OCI-LY7 (cell line): ENCODE results near the gene IQGAP3. TPM values are rescaled to one million over a fixed set of nuclear protein-coding genes. Genes with fewer than 3 reads are reported as not detected.

Experiments used
- BruUV-seq: library from RNA; stranded (reverse); fragments of 400-500 nt; replicated peaks from 2 replicates; lab custom pipeline; 2021; lab: Mats Ljungman, UMichigan
- CTCF ChIA-PET: fragments of 300-600 bp; sonication (Branson Sonifier 250); formaldehyde crosslinking; loops from one replicate; lab custom pipeline; 2022; ENCODE audit warnings: antibody characterized with exemption; ENCODE audit not compliant: unreplicated experiment; lab: Charles Lee
- POLR2A ChIA-PET: fragments of 300-600 bp; sonication (Branson Sonifier 250); formaldehyde crosslinking; loops from one replicate; lab custom pipeline; 2022; ENCODE audit warnings: antibody characterized with exemption; lab: Charles Lee
- DNase-seq: peaks from one replicate; pipeline ENCODE4 v3.0.0-alpha.2; 2015; ENCODE audit warnings: low spot score
- H2AFZ ChIP-seq: fragments of 200-600 bp; sonication (generic), shearing (Covaris generic); 2 replicates; pipeline ENCODE4 v1.6.1; 2014; ENCODE audit warnings: mild to moderate bottlenecking, antibody characterized with exemption, low read length, moderate library complexity
- H3K27ac ChIP-seq: fragments of 200-600 bp; sonication (generic); 2 replicates; pipeline ENCODE4 v1.5.1; 2014; ENCODE audit warnings: mixed run types, low read depth, mild to moderate bottlenecking, moderate library complexity, low read length, inconsistent platforms; ENCODE audit not compliant: poor library complexity, severe bottlenecking
- H3K36me3 ChIP-seq: fragments of 200-600 bp; sonication (generic); 2 replicates; pipeline ENCODE4 v1.6.1; 2014; ENCODE audit warnings: mild to moderate bottlenecking, antibody characterized with exemption, low read length, moderate library complexity, mixed read lengths; ENCODE audit not compliant: insufficient read depth
- H3K4me1 ChIP-seq: fragments of 200-600 bp; sonication (generic); 2 replicates; pipeline ENCODE4 v1.5.1; 2014; ENCODE audit warnings: mild to moderate bottlenecking, low read length; ENCODE audit not compliant: insufficient read depth, poor library complexity, severe bottlenecking
- H3K4me2 ChIP-seq: fragments of 200-600 bp; sonication (generic); 2 replicates; pipeline ENCODE4 v1.6.1; 2014; ENCODE audit warnings: mild to moderate bottlenecking, low read length
- H3K4me3 ChIP-seq: fragments of 200-600 bp; sonication (generic); 2 replicates; pipeline ENCODE4 v1.5.1; 2014; ENCODE audit warnings: mild to moderate bottlenecking, low read depth, low read length; ENCODE audit not compliant: poor library complexity, severe bottlenecking
- H3K79me2 ChIP-seq: fragments of 200-600 bp; sonication (generic); 2 replicates; pipeline ENCODE4 v1.6.1; 2016; ENCODE audit warnings: low read depth, mild to moderate bottlenecking, low read length, moderate library complexity, mixed read lengths; ENCODE audit not compliant: insufficient read depth
- H3K9me2 ChIP-seq: fragments of 200-600 bp; sonication (generic); 2 replicates; pipeline ENCODE4 v1.6.1; 2016; ENCODE audit warnings: mild to moderate bottlenecking, low read length, mixed read lengths; ENCODE audit not compliant: insufficient read depth
- H3K9me3 ChIP-seq: fragments of 200-600 bp; sonication (generic); 2 replicates; pipeline ENCODE4 v1.6.1; 2014; ENCODE audit warnings: mild to moderate bottlenecking, mixed run types, low read length, mixed read lengths
- H4K20me1 ChIP-seq: fragments of 200-600 bp; sonication (generic); 2 replicates; pipeline ENCODE4 v1.6.1; 2014; ENCODE audit warnings: mild to moderate bottlenecking, antibody characterized with exemption, low read length, moderate library complexity, mixed read lengths; ENCODE audit not compliant: insufficient read depth
- CTCF ChIP-seq: fragments of 200-600 bp; sonication (generic); conservative IDR thresholded peaks from 2 replicates; pipeline ENCODE4 v1.5.1; 2014; ENCODE audit warnings: mild to moderate bottlenecking, antibody characterized with exemption, low read length, moderate library complexity, mixed read lengths
- EZH2phosphoT487 ChIP-seq: fragments of 200-600 bp; sonication (generic); IDR thresholded peaks from 2 replicates; pipeline ENCODE4 v1.6.1; 2018; ENCODE audit warnings: low read depth, borderline replicate concordance, mild to moderate bottlenecking, mixed run types, antibody characterized with exemption, low read length, moderate library complexity, mixed read lengths
- intact Hi-C: fragments of 100-400 bp; cut with micrococcal nuclease; formaldehyde crosslinking; loops from one replicate; pipeline ENCODE4 v1.10.0; 2022; ENCODE audit not compliant: unreplicated experiment
- total RNA-seq, 2 experiments: library from RNA; depleted of rRNA in 1 of 2; stranded (reverse); fragments of >200 nt in 1 of 2; shearing (Covaris generic) in 1 of 2; gene quantifications; 2 replicates each; pipeline ENCODE4 v1.2.3, GENCODE V29; 2014 to 2022

IQGAP3 gene
- total RNA-seq, 2 experiments from 2014 or later: 22.4 to 28.7 TPM

- BruUV-seq: TSS peak; percentile 74
- peaks cover 41% of the 10 kb centered on the region for H3K36me3 ChIP-seq
- H3K4me1 ChIP-seq: peaks cover 26% of the 10 kb centered on the region
- H2AFZ ChIP-seq: peak overlapping the region; percentile 97; the same call in 1 of the 2 replicates
- H3K9me2 ChIP-seq: no peaks in the 10 kb centered on the region
- H3K79me2 ChIP-seq: peaks cover 40% of the 10 kb centered on the region
- no peak for TF ChIP-seq CTCF
- no peak for TF ChIP-seq EZH2phosphoT487
- CTCF ChIA-PET: interaction anchor here (0.8 to 1.2 kb wide), 2 partner anchors 9 to 125 kb away, joined by 3 read pairs; partner anchors contain the start of gene NAXE
- DNase-seq: no peak
- H3K27ac ChIP-seq: peak overlapping the region; percentile 69
- POLR2A ChIA-PET: interaction anchor here (0.7 to 4.7 kb wide), 7 partner anchors 9 to 215 kb away, joined by 3 to 27 read pairs (median 4); partner anchors contain the start of genes MEF2D and NAXE
- H4K20me1 ChIP-seq: no peaks in the 10 kb centered on the region
- peak overlapping the region; percentile 78 for H3K4me3 ChIP-seq
- intact Hi-C loops: loop anchor here (1.0 kb wide), 1 partner anchor 143 kb away; no protein-coding TSS in a partner anchor
- no peaks in the 10 kb centered on the region for H3K9me3 ChIP-seq
- peak overlapping the region; percentile 91 for H3K4me2 ChIP-seq
Observed at GRCh38 chr1:156600733-156601121, 28.4 kb upstream of the IQGAP3 start.

- Histone ChIP-seq H3K36me3 (peaks cover 50% of the 10 kb centered on the region), H3K9me2 (no peaks in the 10 kb centered on the region), H3K9me3 (no peaks in the 10 kb centered on the region), H3K27ac (peak overlapping the region; percentile 69), H2AFZ (no peak overlapping the region), H3K4me3 (peak overlapping the region; percentile 78), H3K79me2 (peaks cover 40% of the 10 kb centered on the region), H3K4me1 (peaks cover 26% of the 10 kb centered on the region), H4K20me1 (no peaks in the 10 kb centered on the region), H3K4me2 (peak overlapping the region; percentile 91)
- intact Hi-C loops: no loop called here
- no peak for TF ChIP-seq EZH2phosphoT487
- TF ChIP-seq CTCF: peak; percentile 62
- peak; percentile 77 for DNase-seq
- BruUV-seq: no TSS peak
- POLR2A ChIA-PET: interaction anchor here (0.7 to 4.7 kb wide), 6 partner anchors 8 to 731 kb away, joined by 3 to 27 read pairs (median 4); partner anchors contain the start of genes MEF2D and NAXE
- CTCF ChIA-PET: interaction anchor here (0.6 to 1.2 kb wide), 3 partner anchors 9 to 126 kb away, joined by 3 read pairs; partner anchors contain the start of gene NAXE
Observed at GRCh38 chr1:156599811-156600210, 27.4 kb upstream of the IQGAP3 start.
